Measurements from ENCODE around the gene ZNF430.
"Not testable (repeated sequence)": the region's sequence is repeated elsewhere in the genome, so short reads cannot be mapped to it uniquely, and the experiment has no call there.

Gene ZNF430

GRCh38 chr19:21020298-21021227 lies at the start of gene ZNF430:
ZNF430 (plus strand) TSS chr19:21020657; CDS start chr19:21020801, 144 bp downstream.
- peak; percentile 96 for DNase-seq

GRCh38 chr19:20992788-20993187 lies 27.7 kb upstream of the ZNF430 start:
- DNase-seq: not testable (repeated sequence)

GRCh38 chr19:20999731-21000352 lies 20.6 kb upstream of the ZNF430 start:
- DNase-seq: peak; percentile 16

- peak; percentile 7 for DNase-seq
Measured at GRCh38 chr19:21021238-21021637, 781 bp downstream of the ZNF430 start.

GRCh38 chr19:21022996-21023395 lies 2.5 kb downstream of the ZNF430 start:
- DNase-seq: no peak

GRCh38 chr19:21023901-21024300 lies 3.4 kb downstream of the ZNF430 start:
- no peak for DNase-seq

- DNase-seq: no peak
Measured at GRCh38 chr19:21028969-21029268, 8.5 kb downstream of the ZNF430 start.

GRCh38 chr19:21045028-21045427 lies 24.6 kb downstream of the ZNF430 start:
- no peak for DNase-seq

- no peak for DNase-seq
Measured at GRCh38 chr19:21046489-21046888, 26.0 kb downstream of the ZNF430 start.

GRCh38 chr19:21047716-21048115 lies 27.3 kb downstream of the ZNF430 start:
- no peak for DNase-seq

GRCh38 chr19:21052902-21053301 lies 32.4 kb downstream of the ZNF430 start:
- DNase-seq: no peak

GRCh38 chr19:21065336-21065735 lies 44.9 kb downstream of the ZNF430 start:
- DNase-seq: no peak

- peak; percentile 90 for DNase-seq
Measured at GRCh38 chr19:21082011-21082975, 61.8 kb downstream of the ZNF430 start, which contains the start of gene ZNF714. ZNF714 (plus strand) TSS chr19:21082203; CDS start chr19:21098269, 16,066 bp downstream.

GRCh38 chr19:21084343-21084742 lies 63.9 kb downstream of the ZNF430 start:
- no peak for DNase-seq

- no peak for DNase-seq
Measured at GRCh38 chr19:21087871-21088270, 67.4 kb downstream of the ZNF430 start.

GRCh38 chr19:21092109-21092508 lies 71.7 kb downstream of the ZNF430 start:
- no peak for DNase-seq

- DNase-seq: no peak
Measured at GRCh38 chr19:21094347-21095025, 74.0 kb downstream of the ZNF430 start.

GRCh38 chr19:21098291-21098690 lies 77.8 kb downstream of the ZNF430 start:
- DNase-seq: no peak

GRCh38 chr19:21101521-21102242 lies 81.2 kb downstream of the ZNF430 start:
- DNase-seq: no peak

GRCh38 chr19:21109116-21109515 lies 88.7 kb downstream of the ZNF430 start:
- no peak for DNase-seq

Measured in RPMI8226 (cell line).